Measurements from ENCODE around the gene TSPYL1.

TSPYL1 gene

DNA sequence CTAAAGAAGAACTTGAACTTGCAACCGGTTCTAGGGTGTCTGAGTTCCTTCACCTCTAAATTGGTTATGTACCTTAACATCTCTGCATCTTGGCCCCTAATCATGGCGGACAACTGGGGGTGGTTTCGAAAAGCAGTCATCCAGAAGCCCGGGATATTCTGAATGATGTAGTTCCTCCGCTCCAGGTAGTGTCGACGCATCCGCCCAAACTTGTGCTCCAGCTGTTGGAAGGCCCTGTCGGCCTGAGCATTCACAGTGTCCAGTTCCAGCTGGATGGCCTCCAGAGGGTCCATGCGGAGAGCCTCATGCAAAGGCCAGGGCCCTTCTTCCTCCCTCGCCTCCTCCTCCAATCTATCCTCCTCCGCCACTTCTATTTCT, 887 bp downstream of the TSPYL1 start:
- peak overlapping the region; percentile 94 for H3K27ac ChIP-seq (ENCODE audit: extremely low read depth, low read depth, low read length)
- CTCF ChIA-PET, result interaction anchor here (0.6 to 5.4 kb wide), 7 partner anchors 10 to 376 kb away, joined by 3 to 78 read pairs (median 12); partner anchors contain the start of gene CALHM5
- peak overlapping the region; percentile 97 for H3K4me3 ChIP-seq (ENCODE audit: low read depth, low read length)
- peaks cover 11 to 41% of the 10 kb centered on the region in 2 experiments; a peak in 2 of 3 replicates for H3K36me3 ChIP-seq (ENCODE audit: control insufficient read depth in 2 of 2, insufficient read depth in 1 of 2, low read length in 2 of 2)
- POLR2A ChIA-PET, result interaction anchor here (0.9 to 4.7 kb wide), 9 partner anchors 10 to 293 kb away, joined by 3 to 31 read pairs (median 5); partner anchors contain the start of genes DSE, RWDD1 and TSPYL4
- peaks cover 4% of the 10 kb centered on the region; the same call in 1 of the 2 replicates for H3K4me1 ChIP-seq (ENCODE audit: control insufficient read depth, insufficient read depth, low read length)
- TF ChIP-seq, protein P1, sequence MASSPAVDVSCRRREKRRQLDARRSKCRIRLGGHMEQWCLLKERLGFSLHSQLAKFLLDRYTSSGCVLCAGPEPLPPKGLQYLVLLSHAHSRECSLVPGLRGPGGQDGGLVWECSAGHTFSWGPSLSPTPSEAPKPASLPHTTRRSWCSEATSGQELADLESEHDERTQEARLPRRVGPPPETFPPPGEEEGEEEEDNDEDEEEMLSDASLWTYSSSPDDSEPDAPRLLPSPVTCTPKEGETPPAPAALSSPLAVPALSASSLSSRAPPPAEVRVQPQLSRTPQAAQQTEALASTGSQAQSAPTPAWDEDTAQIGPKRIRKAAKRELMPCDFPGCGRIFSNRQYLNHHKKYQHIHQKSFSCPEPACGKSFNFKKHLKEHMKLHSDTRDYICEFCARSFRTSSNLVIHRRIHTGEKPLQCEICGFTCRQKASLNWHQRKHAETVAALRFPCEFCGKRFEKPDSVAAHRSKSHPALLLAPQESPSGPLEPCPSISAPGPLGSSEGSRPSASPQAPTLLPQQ (tag by site-specific recombination; IDR thresholded peaks at IDR 0.05), result no peak
- TF ChIP-seq YY1 (tag by site-specific recombination; IDR thresholded peaks at IDR 0.05) (peak; percentile 25; the same call in 1 of the 2 replicates), ZNF48 (tag by site-specific recombination; IDR thresholded peaks at IDR 0.05) (no peak), KLF8 (tag by site-specific recombination; IDR thresholded peaks at IDR 0.05) (no peak), ZNF354C (tag by site-specific recombination; IDR thresholded peaks at IDR 0.05; ENCODE audit: borderline replicate concordance, low read depth) (no peak), ZFP37 (tag by site-specific recombination; IDR thresholded peaks at IDR 0.05) (no peak), KLF16 (tag by site-specific recombination; IDR thresholded peaks at IDR 0.05) (no peak), ZNF335 (tag by site-specific recombination; conservative IDR thresholded peaks at IDR 0.05) (no peak), ZBTB17 (tag by site-specific recombination; IDR thresholded peaks at IDR 0.05) (peak; percentile 17; the same call in 1 of the 2 replicates)
- TF ChIP-seq, protein P2, sequence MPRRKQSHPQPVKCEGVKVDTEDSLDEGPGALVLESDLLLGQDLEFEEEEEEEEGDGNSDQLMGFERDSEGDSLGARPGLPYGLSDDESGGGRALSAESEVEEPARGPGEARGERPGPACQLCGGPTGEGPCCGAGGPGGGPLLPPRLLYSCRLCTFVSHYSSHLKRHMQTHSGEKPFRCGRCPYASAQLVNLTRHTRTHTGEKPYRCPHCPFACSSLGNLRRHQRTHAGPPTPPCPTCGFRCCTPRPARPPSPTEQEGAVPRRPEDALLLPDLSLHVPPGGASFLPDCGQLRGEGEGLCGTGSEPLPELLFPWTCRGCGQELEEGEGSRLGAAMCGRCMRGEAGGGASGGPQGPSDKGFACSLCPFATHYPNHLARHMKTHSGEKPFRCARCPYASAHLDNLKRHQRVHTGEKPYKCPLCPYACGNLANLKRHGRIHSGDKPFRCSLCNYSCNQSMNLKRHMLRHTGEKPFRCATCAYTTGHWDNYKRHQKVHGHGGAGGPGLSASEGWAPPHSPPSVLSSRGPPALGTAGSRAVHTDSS (tag by site-specific recombination; IDR thresholded peaks at IDR 0.05), result 0 out of 2 replicates have a peak, but pooled peaks have one; percentile 27
- H3K9me3 ChIP-seq (ENCODE audit: control insufficient read depth, insufficient read depth, low read depth, low read length), result no peaks in the 10 kb centered on the region

- TF ChIP-seq ZNF521 (tag by site-specific recombination; IDR thresholded peaks at IDR 0.05) (no peak), ZFP37 (tag by site-specific recombination; IDR thresholded peaks at IDR 0.05) (no peak), GLI4 (tag by site-specific recombination; IDR thresholded peaks at IDR 0.05) (no peak), SCRT2 (tag by site-specific recombination; IDR thresholded peaks at IDR 0.05) (peak; percentile 97), ZNF174 (tag by site-specific recombination; IDR thresholded peaks at IDR 0.05) (no peak), ZNF580 (tag by site-specific recombination; IDR thresholded peaks at IDR 0.05) (no peak), ZNF510 (tag by site-specific recombination; IDR thresholded peaks at IDR 0.05; ENCODE audit: insufficient replicate concordance) (no peak), ZNF266 (tag by site-specific recombination; IDR thresholded peaks at IDR 0.05; ENCODE audit: low read depth) (no peak), MYNN (tag by site-specific recombination; IDR thresholded peaks at IDR 0.05; ENCODE audit: borderline replicate concordance) (no peak), ZBTB17 (tag by site-specific recombination; IDR thresholded peaks at IDR 0.05) (no peak), SCRT1 (tag by site-specific recombination; IDR thresholded peaks at IDR 0.05; ENCODE audit: borderline replicate concordance) (peak; percentile 89)
- peaks cover 4% of the 10 kb centered on the region; the same call in 1 of the 2 replicates for H3K4me1 ChIP-seq (ENCODE audit: control insufficient read depth, insufficient read depth, low read length)
- POLR2A ChIA-PET, result interaction anchor here (1.0 to 4.7 kb wide), 6 partner anchors 10 to 293 kb away, joined by 4 to 31 read pairs (median 12); partner anchors contain the start of genes DSE, RWDD1 and TSPYL4
- H3K9me3 ChIP-seq (ENCODE audit: control insufficient read depth, insufficient read depth, low read depth, low read length), result no peaks in the 10 kb centered on the region
- H3K4me3 ChIP-seq (ENCODE audit: low read depth, low read length), result peak overlapping the region; percentile 97
- H3K27ac ChIP-seq (ENCODE audit: extremely low read depth, low read depth, low read length), result peak overlapping the region; percentile 94; the same call in 1 of the 2 replicates
- CTCF ChIA-PET, result interaction anchor here (1.3 to 5.4 kb wide), 5 partner anchors 10 to 282 kb away, joined by 5 to 78 read pairs (median 14); no protein-coding TSS in a partner anchor
- H3K36me3 ChIP-seq (ENCODE audit: control insufficient read depth in 2 of 2, insufficient read depth in 1 of 2, low read length in 2 of 2), result peaks cover 11 to 43% of the 10 kb centered on the region in 2 experiments; a peak in 2 of 3 replicates
Measured at GRCh38 chr6:116278481-116278829, 1.3 kb downstream of the TSPYL1 start.

Data from HEK293 (cell line).